Osteocyte (in vitro differentiated cells): ENCODE results near the gene TLR5. TPM values are rescaled to one million over a fixed set of nuclear protein-coding genes. Genes with fewer than 3 reads are reported as not detected.

Source experiments
- DNase-seq: peaks from one replicate; pipeline ENCODE4 v3.0.0; 2021; ENCODE audit warnings: mixed read lengths; ENCODE audit not compliant: unreplicated experiment; ENCODE audit errors: extremely low spot score
- H3K27ac Mint-ChIP-seq: one replicate; pipeline ENCODE4 v1.8.0; 2021; ENCODE audit warnings: mild to moderate bottlenecking, mixed read lengths; ENCODE audit not compliant: unreplicated experiment
- H3K27me3 Mint-ChIP-seq: one replicate; pipeline ENCODE4 v1.8.0; 2021; ENCODE audit warnings: mixed read lengths; ENCODE audit not compliant: unreplicated experiment
- H3K36me3 Mint-ChIP-seq: one replicate; pipeline ENCODE4 v1.8.0; 2021; ENCODE audit warnings: mixed read lengths; ENCODE audit not compliant: unreplicated experiment
- H3K4me1 Mint-ChIP-seq: one replicate; pipeline ENCODE4 v1.8.0; 2021; ENCODE audit warnings: mixed read lengths; ENCODE audit not compliant: unreplicated experiment
- H3K4me3 Mint-ChIP-seq: one replicate; pipeline ENCODE4 v1.8.0; 2021; ENCODE audit warnings: mild to moderate bottlenecking, moderate library complexity, mixed read lengths; ENCODE audit not compliant: unreplicated experiment
- H3K9me3 Mint-ChIP-seq: one replicate; pipeline ENCODE4 v1.8.0; 2021; ENCODE audit warnings: mixed read lengths; ENCODE audit not compliant: unreplicated experiment
- total RNA-seq: library from RNA; stranded (reverse); gene quantifications from 2 replicates; pipeline ENCODE4 v1.2.1, GENCODE V29; 2021
- TF ChIP-seq, protein P1 (sequence below): fragments of 200-600 bp; sonication (generic); IDR thresholded peaks from 2 replicates; pipeline ENCODE4 v1.5.0; 2021; ENCODE audit warnings: antibody characterized with exemption, mild to moderate bottlenecking, moderate library complexity

TLR5 gene
- total RNA-seq, 1 donor from 2014 or later, result not detected

DNA sequence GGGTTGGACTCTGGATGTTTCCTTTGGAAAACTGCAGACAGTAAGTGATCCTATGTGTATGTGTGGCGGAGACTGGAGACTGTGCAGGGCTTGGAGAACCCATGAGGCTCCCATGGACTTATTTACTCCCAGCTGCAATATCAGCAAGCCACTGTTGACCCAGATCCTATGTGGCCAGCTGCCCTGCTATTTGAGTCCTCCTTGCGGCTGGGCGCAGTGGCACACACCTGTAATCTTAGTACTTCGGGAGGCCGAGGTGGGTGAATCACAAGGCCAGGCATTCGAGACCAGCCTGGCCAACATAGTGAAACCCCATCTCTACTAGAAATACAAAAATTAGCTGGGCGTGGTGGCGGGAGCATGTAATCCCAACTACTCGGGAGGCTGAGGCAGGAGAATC is 83.5 kb downstream of the TLR5 start:
- H3K9me3 Mint-ChIP-seq, result no peaks in the 10 kb centered on the region
- DNase-seq, result no peak

More for the DNA sequence above, 83.5 kb downstream of the TLR5 start:
- Mint-ChIP-seq H3K27me3 (peaks cover 13% of the 10 kb centered on the region), H3K4me1 (no peaks in the 10 kb centered on the region), H3K36me3 (no peaks in the 10 kb centered on the region), H3K4me3 (no peak overlapping the region), H3K27ac (no peak overlapping the region)
- TF ChIP-seq, protein P1, sequence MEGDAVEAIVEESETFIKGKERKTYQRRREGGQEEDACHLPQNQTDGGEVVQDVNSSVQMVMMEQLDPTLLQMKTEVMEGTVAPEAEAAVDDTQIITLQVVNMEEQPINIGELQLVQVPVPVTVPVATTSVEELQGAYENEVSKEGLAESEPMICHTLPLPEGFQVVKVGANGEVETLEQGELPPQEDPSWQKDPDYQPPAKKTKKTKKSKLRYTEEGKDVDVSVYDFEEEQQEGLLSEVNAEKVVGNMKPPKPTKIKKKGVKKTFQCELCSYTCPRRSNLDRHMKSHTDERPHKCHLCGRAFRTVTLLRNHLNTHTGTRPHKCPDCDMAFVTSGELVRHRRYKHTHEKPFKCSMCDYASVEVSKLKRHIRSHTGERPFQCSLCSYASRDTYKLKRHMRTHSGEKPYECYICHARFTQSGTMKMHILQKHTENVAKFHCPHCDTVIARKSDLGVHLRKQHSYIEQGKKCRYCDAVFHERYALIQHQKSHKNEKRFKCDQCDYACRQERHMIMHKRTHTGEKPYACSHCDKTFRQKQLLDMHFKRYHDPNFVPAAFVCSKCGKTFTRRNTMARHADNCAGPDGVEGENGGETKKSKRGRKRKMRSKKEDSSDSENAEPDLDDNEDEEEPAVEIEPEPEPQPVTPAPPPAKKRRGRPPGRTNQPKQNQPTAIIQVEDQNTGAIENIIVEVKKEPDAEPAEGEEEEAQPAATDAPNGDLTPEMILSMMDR, result no peak

Other genes starting within 250 kb of the TLR5 start
- gene SUSD4, start 220.9 kb upstream of the TLR5 start, total RNA-seq, result not detected in 2 replicates